HFFc6 (cell line): ENCODE measurements around the gene CDR2. TPM values are rescaled to one million over a fixed set of nuclear protein-coding genes. Genes with fewer than 3 reads are reported as not detected.
"Not testable (repeated sequence)": the region's sequence is repeated elsewhere in the genome, so short reads cannot be mapped to it uniquely, and the experiment has no call there.

Experiments
- DNase-seq: peaks from one replicate; pipeline ENCODE4 v3.0.0-alpha.2; 2018
- H3K27ac Mint-ChIP-seq: 2 replicates; pipeline ENCODE4 v1.8.0; 2020; ENCODE audit warnings: mild to moderate bottlenecking, mixed read lengths
- H3K27me3 Mint-ChIP-seq: 2 replicates; pipeline ENCODE4 v1.8.0; 2021; ENCODE audit warnings: mild to moderate bottlenecking, moderate library complexity, mixed read lengths; ENCODE audit not compliant: insufficient read depth
- H3K36me3 Mint-ChIP-seq: 2 replicates; pipeline ENCODE4 v1.8.0; 2021; ENCODE audit warnings: low read depth, mixed read lengths
- H3K4me1 Mint-ChIP-seq: 2 replicates; pipeline ENCODE4 v1.8.0; 2020; ENCODE audit warnings: low read depth, mixed read lengths
- H3K4me3 Mint-ChIP-seq: 2 replicates; pipeline ENCODE4 v1.8.0; 2020; ENCODE audit warnings: mild to moderate bottlenecking, moderate library complexity, mixed read lengths
- H3K9me3 Mint-ChIP-seq: 2 replicates; pipeline ENCODE4 v1.8.0; 2020; ENCODE audit warnings: mild to moderate bottlenecking, mixed read lengths
- total RNA-seq, 6 experiments: library from RNA; stranded (reverse); fragmentation: NEBNext Ultra II Directional; extraction: Animal tissue kit (Norgen Biotek cat#: 25700); gene quantifications; 2 replicates in 1 of 6; 3 replicates in 5 of 6; pipeline ENCODE4 v1.2.3, GENCODE V29; 2021
- TF ChIP-seq, protein P1 (sequence below): fragments of 200-600 bp; sonication (generic); IDR thresholded peaks from 2 replicates; pipeline ENCODE4 v1.5.0; 2021; ENCODE audit warnings: antibody characterized with exemption, mild to moderate bottlenecking

CDR2 gene
- total RNA-seq, 6 experiments from 2014 or later, result 35.9 to 43.4 (median 39.1) TPM

- Mint-ChIP-seq H3K27ac (peak overlapping the region; percentile 19; the same call in 1 of the 2 replicates), H3K4me3 (no peak overlapping the region), H3K36me3 (peaks cover 17% of the 10 kb centered on the region; the same call in 1 of the 2 replicates), H3K4me1 (no peaks in the 10 kb centered on the region), H3K27me3 (no peaks in the 10 kb centered on the region), H3K9me3 (no peaks in the 10 kb centered on the region)
- TF ChIP-seq, protein P1, sequence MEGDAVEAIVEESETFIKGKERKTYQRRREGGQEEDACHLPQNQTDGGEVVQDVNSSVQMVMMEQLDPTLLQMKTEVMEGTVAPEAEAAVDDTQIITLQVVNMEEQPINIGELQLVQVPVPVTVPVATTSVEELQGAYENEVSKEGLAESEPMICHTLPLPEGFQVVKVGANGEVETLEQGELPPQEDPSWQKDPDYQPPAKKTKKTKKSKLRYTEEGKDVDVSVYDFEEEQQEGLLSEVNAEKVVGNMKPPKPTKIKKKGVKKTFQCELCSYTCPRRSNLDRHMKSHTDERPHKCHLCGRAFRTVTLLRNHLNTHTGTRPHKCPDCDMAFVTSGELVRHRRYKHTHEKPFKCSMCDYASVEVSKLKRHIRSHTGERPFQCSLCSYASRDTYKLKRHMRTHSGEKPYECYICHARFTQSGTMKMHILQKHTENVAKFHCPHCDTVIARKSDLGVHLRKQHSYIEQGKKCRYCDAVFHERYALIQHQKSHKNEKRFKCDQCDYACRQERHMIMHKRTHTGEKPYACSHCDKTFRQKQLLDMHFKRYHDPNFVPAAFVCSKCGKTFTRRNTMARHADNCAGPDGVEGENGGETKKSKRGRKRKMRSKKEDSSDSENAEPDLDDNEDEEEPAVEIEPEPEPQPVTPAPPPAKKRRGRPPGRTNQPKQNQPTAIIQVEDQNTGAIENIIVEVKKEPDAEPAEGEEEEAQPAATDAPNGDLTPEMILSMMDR, result no peak
- no peak for DNase-seq
Measured at GRCh38 chr16:22307838-22308237, 66.6 kb downstream of the CDR2 start.

- H3K4me1 Mint-ChIP-seq, result no peaks in the 10 kb centered on the region
- H3K4me3 Mint-ChIP-seq, result no peak overlapping the region
- H3K27ac Mint-ChIP-seq, result no peak overlapping the region
- no peaks in the 10 kb centered on the region for H3K27me3 Mint-ChIP-seq
- no peaks in the 10 kb centered on the region for H3K9me3 Mint-ChIP-seq
- H3K36me3 Mint-ChIP-seq, result peaks cover 23% of the 10 kb centered on the region
- TF ChIP-seq, protein P1, result no peak
- no peak for DNase-seq
Measured at GRCh38 chr16:22306788-22307187, 67.6 kb downstream of the CDR2 start.

DNA sequence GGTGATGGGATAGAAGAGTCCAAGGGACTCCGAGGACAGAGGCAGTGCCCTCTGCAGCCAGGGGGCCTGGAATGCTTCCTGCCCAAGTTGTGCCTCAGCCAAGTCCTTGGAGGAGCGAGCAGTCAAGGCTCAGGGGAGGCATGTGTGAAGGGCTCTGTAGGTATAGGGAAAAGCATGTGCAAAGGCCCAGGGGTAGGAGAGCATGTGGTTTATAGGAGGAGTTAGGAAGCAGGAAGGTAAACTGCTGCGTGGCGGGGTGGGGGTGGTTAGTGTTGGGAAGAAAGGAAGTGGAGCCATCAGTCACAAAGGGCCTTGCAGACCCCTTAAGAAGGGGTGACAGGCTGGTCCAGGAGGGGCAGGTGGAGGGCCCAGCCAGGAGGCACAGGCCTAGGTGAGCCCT lies 70.0 kb downstream of the CDR2 start:
- Mint-ChIP-seq H3K27ac (no peak overlapping the region), H3K27me3 (no peaks in the 10 kb centered on the region), H3K9me3 (no peaks in the 10 kb centered on the region), H3K36me3 (peaks cover 23% of the 10 kb centered on the region), H3K4me1 (peaks cover 12% of the 10 kb centered on the region), H3K4me3 (no peak overlapping the region)
- TF ChIP-seq, protein P1, result no peak
- no peak for DNase-seq

GRCh38 chr16:22302776-22303363 lies 71.5 kb downstream of the CDR2 start:
- Mint-ChIP-seq H3K36me3 (peaks cover 17% of the 10 kb centered on the region), H3K9me3 (no peaks in the 10 kb centered on the region), H3K4me3 (no peak overlapping the region), H3K27me3 (peaks cover 7% of the 10 kb centered on the region), H3K4me1 (peaks cover 21% of the 10 kb centered on the region), H3K27ac (no peak overlapping the region)
- TF ChIP-seq, protein P1, result no peak
- DNase-seq, result no peak

DNA sequence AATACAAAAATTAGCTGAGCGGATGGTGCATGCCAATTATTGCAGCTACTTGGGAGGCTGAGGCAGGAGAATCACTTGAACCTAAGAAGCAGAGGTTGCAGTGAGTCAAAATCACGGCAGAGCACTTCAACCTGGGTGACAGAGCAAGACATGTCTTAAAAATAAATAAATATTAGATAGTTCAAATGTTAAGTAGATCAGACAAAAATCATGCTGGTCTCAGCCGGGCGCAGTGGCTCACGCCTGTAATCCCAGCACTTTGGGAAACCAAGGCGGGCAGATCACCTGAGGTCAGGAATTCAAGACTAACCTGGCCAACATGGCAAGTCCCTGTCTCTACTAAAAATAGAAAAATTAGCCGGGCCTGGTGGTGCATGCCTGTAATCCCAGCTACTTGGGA lies 73.0 kb downstream of the CDR2 start:
- Mint-ChIP-seq H3K36me3 (peaks cover 14% of the 10 kb centered on the region), H3K27me3 (peaks cover 10% of the 10 kb centered on the region), H3K4me1 (peaks cover 22% of the 10 kb centered on the region)
- not testable (repeated sequence) for H3K27ac Mint-ChIP-seq, H3K4me3 Mint-ChIP-seq, H3K9me3 Mint-ChIP-seq, DNase-seq

- no peaks in the 10 kb centered on the region for H3K9me3 Mint-ChIP-seq
- H3K27me3 Mint-ChIP-seq, result peaks cover 10% of the 10 kb centered on the region
- peak overlapping the region; percentile 50; the same call in 1 of the 2 replicates for H3K27ac Mint-ChIP-seq
- peak; percentile 58 for DNase-seq
- H3K4me3 Mint-ChIP-seq, result no peak overlapping the region
- peaks cover 28% of the 10 kb centered on the region for H3K4me1 Mint-ChIP-seq
- TF ChIP-seq, protein P1, result peak; percentile 82
- H3K36me3 Mint-ChIP-seq, result peaks cover 14% of the 10 kb centered on the region
Measured at GRCh38 chr16:22300427-22301071, 73.9 kb downstream of the CDR2 start.
